AG10803 (cell line): ENCODE measurements around the gene MIA3.

Experiments
- DNase-seq: peaks from one replicate; pipeline ENCODE4 v3.0.0; 2010; ENCODE audit warnings: low read depth
- H3K4me3 ChIP-seq: 2 replicates; pipeline ENCODE4 v1.5.1; 2011; ENCODE audit warnings: mild to moderate bottlenecking, low read length, control low read depth
- TF ChIP-seq, protein P1 (sequence below): conservative IDR thresholded peaks from 2 replicates; pipeline ENCODE4 v1.5.1; 2011; ENCODE audit warnings: mild to moderate bottlenecking, low read length, control low read depth, inconsistent platforms

MIA3 gene

DNA sequence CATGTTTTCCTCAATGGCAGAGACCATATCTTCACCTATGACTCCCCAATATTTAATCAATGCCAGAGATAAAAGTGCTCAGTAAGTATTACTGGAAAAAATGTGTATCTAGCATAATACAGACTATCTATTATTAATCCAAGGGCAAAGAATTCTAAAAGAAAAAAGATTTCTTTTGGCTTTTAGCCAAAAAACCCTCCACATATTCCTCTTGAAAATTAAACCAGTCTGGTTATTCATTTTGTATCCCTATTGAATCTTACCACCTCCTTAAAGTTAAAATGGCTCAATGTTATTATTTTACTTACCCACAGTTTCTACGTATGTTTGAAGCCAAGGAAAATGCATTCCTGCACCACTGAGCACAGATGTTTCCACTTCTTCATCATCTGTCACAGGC, 29.8 kb upstream of the MIA3 start:
- TF ChIP-seq, protein P1, sequence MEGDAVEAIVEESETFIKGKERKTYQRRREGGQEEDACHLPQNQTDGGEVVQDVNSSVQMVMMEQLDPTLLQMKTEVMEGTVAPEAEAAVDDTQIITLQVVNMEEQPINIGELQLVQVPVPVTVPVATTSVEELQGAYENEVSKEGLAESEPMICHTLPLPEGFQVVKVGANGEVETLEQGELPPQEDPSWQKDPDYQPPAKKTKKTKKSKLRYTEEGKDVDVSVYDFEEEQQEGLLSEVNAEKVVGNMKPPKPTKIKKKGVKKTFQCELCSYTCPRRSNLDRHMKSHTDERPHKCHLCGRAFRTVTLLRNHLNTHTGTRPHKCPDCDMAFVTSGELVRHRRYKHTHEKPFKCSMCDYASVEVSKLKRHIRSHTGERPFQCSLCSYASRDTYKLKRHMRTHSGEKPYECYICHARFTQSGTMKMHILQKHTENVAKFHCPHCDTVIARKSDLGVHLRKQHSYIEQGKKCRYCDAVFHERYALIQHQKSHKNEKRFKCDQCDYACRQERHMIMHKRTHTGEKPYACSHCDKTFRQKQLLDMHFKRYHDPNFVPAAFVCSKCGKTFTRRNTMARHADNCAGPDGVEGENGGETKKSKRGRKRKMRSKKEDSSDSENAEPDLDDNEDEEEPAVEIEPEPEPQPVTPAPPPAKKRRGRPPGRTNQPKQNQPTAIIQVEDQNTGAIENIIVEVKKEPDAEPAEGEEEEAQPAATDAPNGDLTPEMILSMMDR = no peak
- no peak overlapping the region for H3K4me3 ChIP-seq
- peak; percentile 25 for DNase-seq

DNA sequence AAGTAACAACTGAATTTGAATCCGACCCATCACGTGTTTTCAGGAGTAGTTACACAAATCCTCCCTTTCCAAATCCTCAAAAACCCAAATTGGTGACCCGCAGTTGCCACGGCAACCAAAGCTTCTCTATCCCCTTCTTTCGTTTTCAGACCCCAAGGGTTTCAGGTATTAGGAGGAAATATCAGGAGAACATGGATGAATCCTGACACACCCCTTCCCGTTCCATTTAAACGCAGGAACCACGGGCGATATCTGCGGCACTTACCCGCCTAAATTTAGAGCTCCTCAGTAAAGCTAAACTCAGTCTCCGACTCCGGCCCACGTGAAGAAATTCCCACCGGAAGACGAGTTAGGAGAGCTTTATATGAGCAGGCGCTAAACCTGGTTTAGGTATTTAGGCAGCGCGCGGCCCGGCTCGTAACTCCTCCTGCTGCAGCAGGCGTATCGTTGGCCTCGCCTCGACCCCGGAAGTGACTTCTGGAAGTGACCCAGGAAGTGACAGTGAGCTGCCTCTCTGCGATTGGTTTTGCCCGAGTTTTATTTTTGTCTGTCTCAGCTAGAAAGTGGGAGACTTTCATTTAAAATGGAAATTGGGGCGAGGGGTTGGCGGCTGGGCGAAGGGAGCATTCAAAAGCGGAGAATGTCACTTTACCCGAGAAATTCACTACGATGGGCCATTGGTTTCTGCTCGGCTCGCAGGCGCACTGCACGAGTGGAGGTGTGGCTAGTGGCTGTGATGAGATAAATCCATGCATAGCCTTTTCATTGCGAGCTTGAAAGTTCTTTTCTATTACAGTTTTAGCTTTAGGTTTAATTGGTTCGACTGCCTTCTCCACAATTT, 28.2 kb upstream of the MIA3 start, which contains the start of gene TAF1A:
Gene TAF1A, minus strand, starts transcription at position 472 of the 841 bp plus-strand sequence.
- peak within 1 kb of the TSS; percentile 83 for H3K4me3 ChIP-seq
- TF ChIP-seq, protein P1 = no peak
- peak; percentile 78 for DNase-seq

DNA sequence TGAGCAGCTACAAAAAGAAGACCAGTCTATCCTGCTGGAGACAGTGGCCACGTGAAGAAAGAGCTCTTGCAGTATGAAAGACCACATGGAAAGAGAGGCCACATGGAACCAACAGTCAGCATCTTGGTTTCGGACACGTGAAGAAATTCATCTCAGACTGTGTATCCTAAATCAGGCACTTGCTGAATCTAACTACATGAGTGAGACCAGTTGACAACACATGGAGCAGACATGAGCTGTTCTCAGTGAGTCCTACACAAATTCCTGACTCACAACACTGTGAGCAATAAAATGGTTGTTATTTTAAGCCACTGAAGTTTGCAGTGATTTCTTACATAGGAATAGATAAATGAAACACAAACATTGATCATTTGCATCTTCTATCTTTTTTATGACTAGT, 25.7 kb upstream of the MIA3 start:
- DNase-seq = peak; percentile 16
- TF ChIP-seq, protein P1 = no peak
- H3K4me3 ChIP-seq = no peak overlapping the region

DNA sequence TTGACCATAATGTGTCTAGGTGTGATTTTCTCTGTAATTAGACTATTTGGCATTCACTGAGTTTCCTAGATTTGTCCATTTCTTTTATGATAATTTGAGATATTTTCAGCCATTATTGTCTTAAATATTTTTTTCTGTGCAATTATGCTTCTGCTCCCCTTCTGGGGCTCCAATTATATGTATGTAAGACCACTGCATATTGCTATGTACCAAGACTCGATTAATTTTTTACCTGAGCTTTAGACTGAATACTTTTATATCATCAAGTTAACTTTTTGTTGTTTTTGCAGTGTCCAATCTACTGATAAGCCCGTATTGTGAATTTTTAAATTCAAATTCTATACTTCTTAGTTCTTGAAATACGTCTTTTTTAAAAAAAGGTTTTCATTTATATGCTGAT, 23.1 kb upstream of the MIA3 start:
- no peak overlapping the region for H3K4me3 ChIP-seq
- no peak for DNase-seq
- TF ChIP-seq, protein P1 = no peak

DNA sequence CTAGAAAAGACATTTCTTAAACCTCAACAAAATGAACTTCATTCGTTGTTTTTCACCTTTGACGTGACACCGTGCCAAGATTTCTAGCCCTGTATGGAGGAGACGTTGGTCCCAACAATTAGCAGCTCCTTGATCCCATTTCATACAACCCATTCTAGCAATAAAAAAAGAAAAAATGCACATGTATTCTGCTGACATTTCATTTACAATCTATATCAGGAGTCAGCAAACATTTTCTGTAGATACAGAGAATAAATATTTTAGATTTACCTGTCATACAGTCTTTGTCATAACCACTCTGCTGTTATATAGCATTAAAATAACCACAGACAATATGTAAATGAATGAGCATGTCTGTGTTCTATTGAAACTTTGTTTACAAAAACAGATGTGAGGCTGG, 21.2 kb upstream of the MIA3 start:
- TF ChIP-seq, protein P1 = no peak
- no peak for DNase-seq
- H3K4me3 ChIP-seq = no peak overlapping the region

GRCh38 chr1:222600281-222600680, 17.6 kb upstream of the MIA3 start:
- TF ChIP-seq, protein P1 = no peak
- no peak for DNase-seq
- no peak overlapping the region for H3K4me3 ChIP-seq

DNA sequence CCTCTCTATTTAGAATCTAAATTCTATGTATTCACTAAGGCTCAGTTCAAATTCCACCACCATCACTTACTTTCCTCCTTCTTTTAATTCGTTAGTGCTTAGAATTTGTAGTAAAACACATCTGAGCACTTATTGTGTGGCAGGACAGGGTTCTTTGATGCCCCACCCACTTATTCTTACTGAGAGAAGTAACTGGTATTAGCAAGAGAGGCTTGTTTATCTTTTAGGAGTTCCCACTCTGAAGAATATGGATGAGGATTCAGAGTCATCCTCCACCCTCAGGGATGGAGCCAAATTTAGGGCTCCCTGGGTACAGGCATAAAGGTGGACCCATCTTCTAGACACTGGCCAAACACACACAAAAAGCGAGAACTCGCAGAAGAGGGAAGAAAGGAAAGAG, 16.6 kb upstream of the MIA3 start:
- TF ChIP-seq, protein P1 = no peak
- no peak overlapping the region for H3K4me3 ChIP-seq
- DNase-seq = no peak
